Measurements from ENCODE around the gene DPF3.

DPF3 gene

DNA sequence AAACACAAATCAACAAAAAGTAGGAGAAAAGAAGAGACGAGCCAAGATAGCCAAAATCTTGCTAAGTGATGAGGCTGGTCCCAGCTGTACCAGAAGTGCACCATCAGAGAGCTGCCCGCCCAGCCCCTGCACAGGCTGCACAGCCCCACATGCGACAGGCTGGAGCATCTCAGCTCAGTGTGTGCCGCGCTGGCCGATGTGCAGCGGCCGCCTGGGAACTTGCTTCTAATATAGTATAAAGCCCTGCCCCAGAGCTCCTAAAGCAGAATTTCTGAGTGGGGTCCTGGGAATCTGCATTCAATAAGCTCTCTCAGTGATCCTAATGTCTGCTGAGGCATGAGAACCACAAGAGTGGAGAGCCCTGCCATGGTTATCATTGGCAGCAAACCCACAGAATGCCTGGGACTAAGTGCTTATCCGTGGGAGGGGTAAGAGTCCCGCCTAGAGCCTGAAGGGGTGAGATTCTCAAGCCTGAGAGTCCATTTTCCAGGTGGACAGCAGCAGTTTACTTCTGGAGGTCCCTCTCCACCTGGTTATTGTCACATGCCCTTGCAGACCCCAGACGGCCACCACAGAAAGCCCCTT lies 171.6 kb downstream of the DPF3 start:
- Histone ChIP-seq H3K9me3 (ENCODE audit: insufficient read depth, low read length) (no peaks in the 10 kb centered on the region), H3K36me3 (ENCODE audit: insufficient read depth, insufficient read length, low read length) (no peaks in the 10 kb centered on the region), H3K9ac (ENCODE audit: insufficient read length, low read depth) (no peak overlapping the region), H3K4me3 (ENCODE audit: insufficient read length, low read depth) (no peak overlapping the region), H3K27me3 (ENCODE audit: insufficient read depth, insufficient read length) (no peaks in the 10 kb centered on the region), H3K4me1 (ENCODE audit: insufficient read depth, insufficient read length) (no peaks in the 10 kb centered on the region)
- TF ChIP-seq SUZ12 (IDR thresholded peaks at IDR 0.05; ENCODE audit: extremely low read depth, insufficient read depth, insufficient read length): no peak
- TF ChIP-seq ZNF274 (IDR thresholded peaks at IDR 0.05; ENCODE audit: low read depth, low read length): no peak
- DNase-seq (ENCODE audit: low read depth, low spot score): no peak

DNA sequence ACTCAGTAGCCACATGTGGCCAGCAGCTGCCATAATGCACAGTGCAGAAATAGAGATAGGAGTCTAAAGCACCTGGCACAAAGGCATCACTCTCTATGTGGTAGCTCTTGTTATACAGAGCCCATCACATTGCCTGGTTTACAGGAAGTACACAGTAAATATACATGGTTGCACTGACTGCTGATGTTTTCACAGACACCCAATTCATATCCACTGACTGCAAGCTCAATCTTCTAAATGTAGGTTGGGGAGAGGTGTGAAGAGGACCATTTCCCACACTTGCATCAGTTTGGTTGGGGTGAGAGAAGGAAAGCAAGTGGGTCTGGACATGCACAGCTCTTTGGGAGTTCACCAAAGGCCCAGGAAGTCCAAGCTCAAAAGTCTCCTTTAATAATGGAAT lies 172.8 kb downstream of the DPF3 start:
- no peak for TF ChIP-seq SUZ12 (IDR thresholded peaks at IDR 0.05; ENCODE audit: extremely low read depth, insufficient read depth, insufficient read length)
- TF ChIP-seq YY1 (IDR thresholded peaks at IDR 0.05; ENCODE audit: insufficient read depth, insufficient read length): no peak
- TF ChIP-seq ZNF274 (IDR thresholded peaks at IDR 0.05; ENCODE audit: low read depth, low read length): no peak
- DNase-seq (ENCODE audit: low read depth, low spot score): no peak
- Histone ChIP-seq H3K4me1 (ENCODE audit: insufficient read depth, insufficient read length) (no peaks in the 10 kb centered on the region), H3K27me3 (ENCODE audit: insufficient read depth, insufficient read length) (no peaks in the 10 kb centered on the region), H3K4me3 (ENCODE audit: insufficient read length, low read depth) (no peak overlapping the region), H3K9ac (ENCODE audit: insufficient read length, low read depth) (no peak overlapping the region), H3K9me3 (ENCODE audit: insufficient read depth, low read length) (no peaks in the 10 kb centered on the region), H3K36me3 (ENCODE audit: insufficient read depth, insufficient read length, low read length) (no peaks in the 10 kb centered on the region)

DNA sequence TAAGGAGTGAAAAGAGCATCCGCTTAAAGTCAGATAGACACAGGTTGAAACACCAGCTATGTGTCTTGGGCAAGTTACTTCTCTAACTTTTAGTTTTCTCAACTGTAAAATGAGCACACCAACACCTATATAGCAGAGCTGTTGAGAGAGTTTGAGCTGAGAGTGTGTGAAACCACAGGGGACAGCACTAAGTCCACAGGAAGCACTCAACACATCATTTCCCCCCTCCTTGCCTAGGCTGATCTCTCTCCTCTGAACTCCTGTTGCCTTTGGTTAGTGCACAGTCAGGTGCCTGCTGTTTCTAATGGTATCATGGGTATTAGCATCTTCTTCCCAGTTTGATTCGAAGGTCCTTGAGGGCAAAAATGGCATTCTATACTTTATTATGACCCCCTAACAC lies 176.7 kb downstream of the DPF3 start:
- peaks cover 6% of the 10 kb centered on the region for H3K4me1 ChIP-seq (ENCODE audit: insufficient read depth, insufficient read length)
- TF ChIP-seq SUZ12 (IDR thresholded peaks at IDR 0.05; ENCODE audit: extremely low read depth, insufficient read depth, insufficient read length): no peak
- no peak for TF ChIP-seq ZNF274 (IDR thresholded peaks at IDR 0.05; ENCODE audit: low read depth, low read length)
- TF ChIP-seq YY1 (IDR thresholded peaks at IDR 0.05; ENCODE audit: insufficient read depth, insufficient read length): no peak
- H3K4me3 ChIP-seq (ENCODE audit: insufficient read length, low read depth): no peak overlapping the region
- H3K9ac ChIP-seq (ENCODE audit: insufficient read length, low read depth): no peak overlapping the region
- no peak for DNase-seq (ENCODE audit: low read depth, low spot score)
- H3K27me3 ChIP-seq (ENCODE audit: insufficient read depth, insufficient read length): no peaks in the 10 kb centered on the region
- no peaks in the 10 kb centered on the region for H3K9me3 ChIP-seq (ENCODE audit: insufficient read depth, low read length)
- H3K36me3 ChIP-seq (ENCODE audit: insufficient read depth, insufficient read length, low read length): no peaks in the 10 kb centered on the region

DNA sequence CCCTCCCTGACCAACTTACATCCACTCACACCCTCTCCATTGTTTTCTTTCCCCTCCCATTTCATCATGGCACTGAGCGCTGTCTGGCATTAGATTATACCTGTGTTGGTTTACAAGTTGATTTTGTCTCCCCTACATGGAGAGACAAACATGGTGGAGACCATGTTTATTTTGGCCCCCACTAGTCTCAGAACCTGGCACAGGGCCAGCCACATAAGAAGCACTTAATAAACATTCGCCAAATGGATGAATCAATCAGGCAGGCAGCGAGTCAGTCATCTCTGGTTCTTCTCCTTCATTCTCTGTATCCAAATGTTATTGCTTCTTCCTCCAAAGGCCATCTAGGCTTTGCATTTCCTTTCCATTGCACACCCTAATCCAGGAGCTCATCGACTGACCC lies 177.4 kb downstream of the DPF3 start:
- Histone ChIP-seq H3K9me3 (ENCODE audit: insufficient read depth, low read length) (no peaks in the 10 kb centered on the region), H3K4me3 (ENCODE audit: insufficient read length, low read depth) (no peak overlapping the region), H3K27me3 (ENCODE audit: insufficient read depth, insufficient read length) (no peaks in the 10 kb centered on the region), H3K4me1 (ENCODE audit: insufficient read depth, insufficient read length) (peaks cover 6% of the 10 kb centered on the region), H3K36me3 (ENCODE audit: insufficient read depth, insufficient read length, low read length) (no peaks in the 10 kb centered on the region), H3K9ac (ENCODE audit: insufficient read length, low read depth) (no peak overlapping the region)
- DNase-seq (ENCODE audit: low read depth, low spot score): no peak
- TF ChIP-seq ZNF274 (IDR thresholded peaks at IDR 0.05; ENCODE audit: low read depth, low read length) (no peak), SUZ12 (IDR thresholded peaks at IDR 0.05; ENCODE audit: extremely low read depth, insufficient read depth, insufficient read length) (no peak), YY1 (IDR thresholded peaks at IDR 0.05; ENCODE audit: insufficient read depth, insufficient read length) (no peak)

DNA sequence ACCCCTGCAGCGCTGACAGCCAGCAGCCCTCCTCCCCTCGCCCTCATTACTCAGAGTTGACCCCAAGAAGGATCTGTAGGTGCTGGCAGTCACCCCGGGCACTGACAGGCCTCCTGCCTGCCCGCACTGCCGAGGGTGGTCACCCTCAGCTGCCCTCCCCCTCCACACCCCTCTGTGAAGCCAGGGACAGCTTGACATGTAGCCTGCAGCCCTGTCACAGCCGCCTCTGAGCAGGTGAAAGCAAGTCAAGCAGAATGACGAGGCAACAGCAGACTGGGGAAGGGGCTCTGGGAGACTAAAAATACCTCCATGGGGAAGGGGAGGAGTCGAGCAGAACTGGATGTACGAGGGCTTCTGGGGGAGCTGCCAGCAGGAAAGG lies 178.1 kb downstream of the DPF3 start:
- Histone ChIP-seq H3K9me3 (ENCODE audit: insufficient read depth, low read length) (no peaks in the 10 kb centered on the region), H3K4me1 (ENCODE audit: insufficient read depth, insufficient read length) (peaks cover 6% of the 10 kb centered on the region), H3K4me3 (ENCODE audit: insufficient read length, low read depth) (no peak overlapping the region), H3K27me3 (ENCODE audit: insufficient read depth, insufficient read length) (no peaks in the 10 kb centered on the region), H3K9ac (ENCODE audit: insufficient read length, low read depth) (no peak overlapping the region), H3K36me3 (ENCODE audit: insufficient read depth, insufficient read length, low read length) (no peaks in the 10 kb centered on the region)
- no peak for DNase-seq (ENCODE audit: low read depth, low spot score)
- TF ChIP-seq ZNF274 (IDR thresholded peaks at IDR 0.05; ENCODE audit: low read depth, low read length) (no peak), YY1 (IDR thresholded peaks at IDR 0.05; ENCODE audit: insufficient read depth, insufficient read length) (no peak), SUZ12 (IDR thresholded peaks at IDR 0.05; ENCODE audit: extremely low read depth, insufficient read depth, insufficient read length) (no peak)

DNA sequence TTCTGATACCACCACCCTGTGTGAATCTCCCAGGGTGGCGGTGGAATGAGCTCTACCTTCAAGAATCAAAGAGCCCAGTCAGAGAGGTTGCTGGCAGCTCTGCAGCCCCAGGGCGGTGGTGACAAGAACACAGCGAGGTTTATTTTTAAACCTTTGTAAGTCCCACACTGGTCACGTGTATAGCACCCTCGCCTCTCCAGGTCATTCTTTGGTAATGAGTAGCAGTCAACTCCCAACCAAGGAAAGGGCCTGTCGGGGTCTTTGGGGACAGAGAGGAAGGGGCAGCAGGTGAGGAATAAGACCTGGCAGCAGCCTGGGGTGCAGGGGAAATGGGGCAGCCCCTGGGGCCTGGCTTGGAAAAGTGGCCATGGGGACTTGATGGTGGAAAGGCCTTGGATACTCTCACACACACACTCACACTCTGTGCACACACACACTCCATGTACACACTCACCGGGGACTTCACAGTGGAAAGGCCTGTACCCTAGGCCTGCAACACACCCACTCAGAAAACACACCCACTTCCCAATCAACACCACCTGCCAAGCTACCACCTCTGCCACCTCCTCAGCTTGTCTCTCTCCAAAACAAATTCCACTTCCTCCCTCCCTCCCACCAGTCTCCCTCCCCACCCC lies 178.6 kb downstream of the DPF3 start:
- no peaks in the 10 kb centered on the region for H3K36me3 ChIP-seq (ENCODE audit: insufficient read depth, insufficient read length, low read length)
- no peaks in the 10 kb centered on the region for H3K27me3 ChIP-seq (ENCODE audit: insufficient read depth, insufficient read length)
- DNase-seq (ENCODE audit: low read depth, low spot score): no peak
- H3K4me1 ChIP-seq (ENCODE audit: insufficient read depth, insufficient read length): peaks cover 6% of the 10 kb centered on the region
- TF ChIP-seq SUZ12 (IDR thresholded peaks at IDR 0.05; ENCODE audit: extremely low read depth, insufficient read depth, insufficient read length) (no peak), YY1 (IDR thresholded peaks at IDR 0.05; ENCODE audit: insufficient read depth, insufficient read length) (no peak), ZNF274 (IDR thresholded peaks at IDR 0.05; ENCODE audit: low read depth, low read length) (no peak)
- H3K9ac ChIP-seq (ENCODE audit: insufficient read length, low read depth): no peak overlapping the region
- H3K9me3 ChIP-seq (ENCODE audit: insufficient read depth, low read length): no peaks in the 10 kb centered on the region
- H3K4me3 ChIP-seq (ENCODE audit: insufficient read length, low read depth): no peak overlapping the region

DNA sequence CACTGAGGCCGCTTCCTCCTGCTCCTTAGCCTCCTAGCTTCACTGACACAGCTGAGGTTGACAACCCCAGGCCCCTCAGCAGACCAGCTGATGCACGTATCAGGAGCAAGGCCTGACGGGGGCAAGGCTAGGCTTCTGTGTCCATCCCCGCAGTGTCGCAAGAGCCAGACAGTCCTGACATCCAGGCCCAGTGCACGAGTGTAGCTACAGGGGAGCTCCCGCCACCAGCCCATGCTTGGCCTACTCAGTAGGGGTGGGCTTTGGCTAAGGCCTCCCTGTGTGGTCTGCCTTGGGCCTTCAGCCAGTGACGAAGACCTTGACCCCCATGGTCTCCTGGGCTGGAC lies 179.1 kb downstream of the DPF3 start:
- no peak for DNase-seq (ENCODE audit: low read depth, low spot score)
- Histone ChIP-seq H3K36me3 (ENCODE audit: insufficient read depth, insufficient read length, low read length) (no peaks in the 10 kb centered on the region), H3K9me3 (ENCODE audit: insufficient read depth, low read length) (no peaks in the 10 kb centered on the region), H3K9ac (ENCODE audit: insufficient read length, low read depth) (no peak overlapping the region), H3K4me3 (ENCODE audit: insufficient read length, low read depth) (no peak overlapping the region), H3K4me1 (ENCODE audit: insufficient read depth, insufficient read length) (peaks cover 6% of the 10 kb centered on the region), H3K27me3 (ENCODE audit: insufficient read depth, insufficient read length) (no peaks in the 10 kb centered on the region)
- TF ChIP-seq YY1 (IDR thresholded peaks at IDR 0.05; ENCODE audit: insufficient read depth, insufficient read length) (no peak), SUZ12 (IDR thresholded peaks at IDR 0.05; ENCODE audit: extremely low read depth, insufficient read depth, insufficient read length) (no peak), ZNF274 (IDR thresholded peaks at IDR 0.05; ENCODE audit: low read depth, low read length) (no peak)
